Karpas-422 (cell line): Measurements from ENCODE around the gene ZDHHC11. TPM values are rescaled to one million over a fixed set of nuclear protein-coding genes. Genes with fewer than 3 reads are reported as not detected.
"Not testable (repeated sequence)": the region's sequence is repeated elsewhere in the genome, so short reads cannot be mapped to it uniquely, and the experiment has no call there.

ENCODE experiments used
- DNase-seq: peaks from one replicate; pipeline ENCODE4 v3.0.0-alpha.2; 2015
- H2AFZ ChIP-seq: fragments of 200-600 bp; sonication (generic); 2 replicates; pipeline ENCODE4 v1.6.1; 2014; ENCODE audit warnings: antibody characterized with exemption, low read length, mixed read lengths
- H3K27ac ChIP-seq: fragments of 200-600 bp; sonication (generic); 2 replicates; pipeline ENCODE4 v1.5.1; 2014; ENCODE audit warnings: mild to moderate bottlenecking, low read length, moderate library complexity
- H3K27me3 ChIP-seq: fragments of 200-600 bp; sonication (generic); 2 replicates; pipeline ENCODE4 v1.6.1; 2014; ENCODE audit warnings: low read length, mixed read lengths
- H3K36me3 ChIP-seq: fragments of 200-600 bp; sonication (generic); 2 replicates; pipeline ENCODE4 v1.6.1; 2014; ENCODE audit warnings: low read length, mixed read lengths; ENCODE audit not compliant: insufficient read depth
- H3K4me1 ChIP-seq: fragments of 200-600 bp; sonication (generic); 2 replicates; pipeline ENCODE4 v1.6.1; 2014; ENCODE audit warnings: mild to moderate bottlenecking, low read length, mixed read lengths
- H3K4me2 ChIP-seq: fragments of 200-600 bp; sonication (generic); 2 replicates; pipeline ENCODE4 v1.6.1; 2014; ENCODE audit warnings: low read length, low read depth, mild to moderate bottlenecking; ENCODE audit not compliant: poor library complexity, severe bottlenecking
- H3K4me3 ChIP-seq: fragments of 200-600 bp; sonication (generic); 2 replicates; pipeline ENCODE4 v1.5.1; 2014; ENCODE audit warnings: mild to moderate bottlenecking, antibody characterized with exemption, low read length, mixed read lengths
- H3K79me2 ChIP-seq: fragments of 200-600 bp; sonication (generic); 2 replicates; pipeline ENCODE4 v1.6.1; 2014; ENCODE audit warnings: mild to moderate bottlenecking, low read length, mixed read lengths
- H3K9ac ChIP-seq: fragments of 200-600 bp; sonication (generic); 2 replicates; pipeline ENCODE4 v1.6.0; 2014; ENCODE audit warnings: low read length
- H3K9me2 ChIP-seq: fragments of 200-600 bp; sonication (generic), shearing (Covaris generic); replicated peaks from 2 replicates; pipeline ENCODE4 v1.6.0; 2014; ENCODE audit warnings: mild to moderate bottlenecking, low read length, moderate library complexity; ENCODE audit not compliant: insufficient read depth
- H3K9me3 ChIP-seq: fragments of 300-700, 200-600 bp; sonication (generic); 2 replicates; pipeline ENCODE4 v1.6.1; 2014; ENCODE audit warnings: low read length, mixed read lengths
- H4K20me1 ChIP-seq: fragments of 200-600 bp; sonication (generic); 2 replicates; pipeline ENCODE4 v1.6.1; 2014; ENCODE audit warnings: mild to moderate bottlenecking, antibody characterized with exemption, low read length, low read depth; ENCODE audit not compliant: insufficient read depth
- total RNA-seq: library from RNA; depleted of rRNA; stranded (reverse); fragments of >200 nt; shearing (Covaris generic); gene quantifications from 2 replicates; pipeline ENCODE4 v1.2.3, GENCODE V29; 2014; ENCODE audit warnings: low replicate concordance

ZDHHC11 gene
- total RNA-seq, 1 experiment from 2014 or later, result 10.8 TPM

DNA sequence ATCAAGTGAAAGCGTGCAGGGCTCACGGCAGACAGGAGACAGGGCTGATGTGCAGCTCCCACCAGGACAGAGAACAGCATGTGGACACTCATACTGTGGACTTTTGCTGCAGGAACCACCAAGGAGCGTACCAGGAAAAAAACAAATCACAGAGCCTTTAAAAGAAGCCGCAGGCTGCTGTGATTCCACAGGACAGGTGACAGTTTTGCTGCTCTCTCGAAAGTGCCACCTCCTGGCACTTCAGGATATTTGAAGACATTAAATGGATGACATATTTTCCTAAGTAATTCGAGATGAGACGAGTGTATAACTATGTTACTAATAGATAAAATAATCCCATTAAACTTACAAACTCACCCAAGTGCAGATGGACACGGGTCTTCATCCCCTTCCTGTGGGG lies 29.3 kb downstream of the ZDHHC11 start:
- no peaks in the 10 kb centered on the region for H3K9me2 ChIP-seq
- no peak for DNase-seq
- no peak overlapping the region for H3K4me2 ChIP-seq
- no peaks in the 10 kb centered on the region for H3K79me2 ChIP-seq
- no peaks in the 10 kb centered on the region for H3K9me3 ChIP-seq
- H3K4me1 ChIP-seq, result no peaks in the 10 kb centered on the region
- H3K27ac ChIP-seq, result no peak overlapping the region
- H2AFZ ChIP-seq, result no peak overlapping the region
- H3K4me3 ChIP-seq, result no peak overlapping the region
- no peaks in the 10 kb centered on the region for H3K27me3 ChIP-seq
- H4K20me1 ChIP-seq, result no peaks in the 10 kb centered on the region
- no peak overlapping the region for H3K9ac ChIP-seq
- H3K36me3 ChIP-seq, result peaks cover 36% of the 10 kb centered on the region

DNA sequence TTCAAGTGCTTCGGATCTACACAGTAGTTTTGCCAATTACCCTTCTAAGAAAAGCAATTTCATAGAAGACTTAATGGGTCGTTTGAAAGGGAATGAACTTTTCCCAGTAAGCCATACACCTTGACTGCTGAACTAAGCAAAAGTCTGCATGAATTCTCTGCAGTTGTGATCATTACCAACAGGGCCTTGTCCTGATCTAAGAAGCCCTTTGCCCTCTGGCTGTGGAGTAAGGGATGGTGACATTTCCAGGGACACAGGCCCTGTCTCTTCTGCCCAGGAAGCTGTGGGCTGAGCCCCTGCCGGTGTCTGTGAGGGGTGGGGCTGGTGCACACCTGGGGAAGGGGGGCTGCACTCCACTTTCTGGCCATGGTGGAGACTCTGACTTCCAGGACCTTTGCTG lies 30.5 kb downstream of the ZDHHC11 start:
- Histone ChIP-seq H3K79me2 (no peaks in the 10 kb centered on the region), H3K4me2 (no peak overlapping the region), H2AFZ (no peak overlapping the region), H4K20me1 (no peaks in the 10 kb centered on the region), H3K27me3 (no peaks in the 10 kb centered on the region), H3K4me1 (no peaks in the 10 kb centered on the region), H3K27ac (no peak overlapping the region), H3K9ac (no peak overlapping the region), H3K9me3 (no peaks in the 10 kb centered on the region), H3K36me3 (peaks cover 48% of the 10 kb centered on the region), H3K4me3 (no peak overlapping the region), H3K9me2 (no peaks in the 10 kb centered on the region)
- no peak for DNase-seq

DNA sequence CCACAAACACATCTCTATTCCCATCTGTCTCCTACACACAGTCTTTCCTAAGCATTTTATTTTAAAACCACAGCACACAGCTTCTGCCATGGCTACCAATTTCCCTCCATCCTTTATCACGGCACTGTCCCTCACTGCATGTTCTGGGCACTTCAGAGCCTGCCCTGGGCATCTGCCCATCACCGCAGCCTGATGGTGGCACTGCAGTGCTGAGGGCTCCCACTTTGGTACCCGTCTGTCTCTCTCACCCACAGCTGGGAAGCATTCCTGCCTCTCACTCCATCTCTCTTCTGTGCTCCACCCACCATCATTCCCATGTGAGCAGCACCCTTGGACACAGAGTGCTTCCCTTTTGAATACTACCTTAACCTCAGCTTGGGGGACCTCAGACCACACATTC lies 31.7 kb downstream of the ZDHHC11 start:
- H3K36me3 ChIP-seq, result peaks cover 48% of the 10 kb centered on the region
- no peaks in the 10 kb centered on the region for H4K20me1 ChIP-seq
- no peaks in the 10 kb centered on the region for H3K4me1 ChIP-seq
- no peaks in the 10 kb centered on the region for H3K27me3 ChIP-seq
- H3K79me2 ChIP-seq, result no peaks in the 10 kb centered on the region
- no peak overlapping the region for H2AFZ ChIP-seq
- H3K9me2 ChIP-seq, result no peaks in the 10 kb centered on the region
- no peak overlapping the region for H3K4me3 ChIP-seq
- H3K27ac ChIP-seq, result no peak overlapping the region
- H3K4me2 ChIP-seq, result no peak overlapping the region
- H3K9me3 ChIP-seq, result no peaks in the 10 kb centered on the region
- no peak overlapping the region for H3K9ac ChIP-seq
- DNase-seq, result no peak

- H3K4me3 ChIP-seq, result no peak overlapping the region
- no peak overlapping the region for H3K9ac ChIP-seq
- no peaks in the 10 kb centered on the region for H4K20me1 ChIP-seq
- H3K27me3 ChIP-seq, result no peaks in the 10 kb centered on the region
- H3K36me3 ChIP-seq, result peaks cover 40% of the 10 kb centered on the region
- no peaks in the 10 kb centered on the region for H3K9me3 ChIP-seq
- H2AFZ ChIP-seq, result no peak overlapping the region
- no peak for DNase-seq
- H3K9me2 ChIP-seq, result no peaks in the 10 kb centered on the region
- no peak overlapping the region for H3K4me2 ChIP-seq
- no peak overlapping the region for H3K27ac ChIP-seq
- peaks cover 10% of the 10 kb centered on the region for H3K4me1 ChIP-seq
- H3K79me2 ChIP-seq, result no peaks in the 10 kb centered on the region
These were observed 34.6 kb downstream of the ZDHHC11 start for GRCh38 chr5:816176-816575.

- Histone ChIP-seq H4K20me1 (no peaks in the 10 kb centered on the region), H3K9ac (no peak overlapping the region), H3K4me3 (no peak overlapping the region), H3K79me2 (no peaks in the 10 kb centered on the region), H3K9me3 (no peaks in the 10 kb centered on the region), H3K9me2 (no peaks in the 10 kb centered on the region), H3K36me3 (peaks cover 40% of the 10 kb centered on the region), H3K27ac (no peak overlapping the region), H3K27me3 (no peaks in the 10 kb centered on the region), H2AFZ (no peak overlapping the region), H3K4me1 (peaks cover 10% of the 10 kb centered on the region), H3K4me2 (no peak overlapping the region)
- no peak for DNase-seq
These were observed 35.3 kb downstream of the ZDHHC11 start for GRCh38 chr5:815449-815848.

DNA sequence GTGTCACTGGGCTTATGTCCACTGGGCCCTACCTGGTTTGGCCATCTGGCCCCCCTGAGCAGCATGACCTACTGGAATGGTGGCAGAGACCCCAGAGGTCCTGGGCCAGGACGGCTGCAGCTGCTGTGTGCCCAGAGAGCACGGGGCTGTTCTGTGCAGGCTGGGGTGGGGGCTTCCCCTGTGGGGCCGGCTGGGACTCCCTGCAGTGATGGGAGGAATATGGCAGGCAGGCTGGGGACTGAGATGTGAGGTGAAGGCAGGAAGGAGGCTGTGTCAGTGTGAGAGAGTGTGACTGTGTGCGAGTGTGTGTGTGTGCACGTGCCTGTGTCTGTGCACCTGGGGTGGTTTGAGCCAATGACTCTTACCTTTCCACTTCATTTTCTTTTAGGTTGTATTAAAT lies 37.2 kb downstream of the ZDHHC11 start:
- not testable (repeated sequence) for H3K9me2 ChIP-seq, H3K9me3 ChIP-seq, H3K27me3 ChIP-seq, H2AFZ ChIP-seq, H4K20me1 ChIP-seq, H3K9ac ChIP-seq, H3K79me2 ChIP-seq, H3K4me3 ChIP-seq, H3K4me2 ChIP-seq, DNase-seq, H3K27ac ChIP-seq
- peaks cover 25% of the 10 kb centered on the region for H3K36me3 ChIP-seq
- H3K4me1 ChIP-seq, result peaks cover 10% of the 10 kb centered on the region

DNA sequence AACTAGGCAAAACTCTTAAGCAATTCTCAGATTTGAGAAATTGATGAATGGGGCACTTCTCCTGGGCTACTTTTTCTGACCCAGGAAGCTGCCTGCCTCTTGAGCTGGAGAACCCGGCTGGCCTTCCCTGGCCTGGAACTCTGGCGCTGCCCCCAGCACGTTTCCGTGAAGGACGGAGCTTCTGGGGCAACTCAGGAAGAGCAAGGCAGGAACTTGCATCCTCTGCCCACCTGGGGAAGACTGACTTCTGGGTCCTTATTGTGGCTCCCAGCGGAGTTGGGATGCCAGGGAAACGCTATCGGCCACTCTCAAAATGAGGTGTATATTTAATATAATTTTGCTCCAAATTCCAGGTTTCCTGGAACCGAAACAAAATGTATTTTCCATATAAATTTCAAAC lies 39.4 kb downstream of the ZDHHC11 start:
- H3K9me2 ChIP-seq, H3K27ac ChIP-seq, H3K9ac ChIP-seq, H3K4me2 ChIP-seq, H4K20me1 ChIP-seq, H3K79me2 ChIP-seq, H2AFZ ChIP-seq, H3K9me3 ChIP-seq, DNase-seq, H3K4me3 ChIP-seq, H3K27me3 ChIP-seq: not testable (repeated sequence)
- peaks cover 11% of the 10 kb centered on the region for H3K36me3 ChIP-seq
- H3K4me1 ChIP-seq, result peaks cover 10% of the 10 kb centered on the region

DNA sequence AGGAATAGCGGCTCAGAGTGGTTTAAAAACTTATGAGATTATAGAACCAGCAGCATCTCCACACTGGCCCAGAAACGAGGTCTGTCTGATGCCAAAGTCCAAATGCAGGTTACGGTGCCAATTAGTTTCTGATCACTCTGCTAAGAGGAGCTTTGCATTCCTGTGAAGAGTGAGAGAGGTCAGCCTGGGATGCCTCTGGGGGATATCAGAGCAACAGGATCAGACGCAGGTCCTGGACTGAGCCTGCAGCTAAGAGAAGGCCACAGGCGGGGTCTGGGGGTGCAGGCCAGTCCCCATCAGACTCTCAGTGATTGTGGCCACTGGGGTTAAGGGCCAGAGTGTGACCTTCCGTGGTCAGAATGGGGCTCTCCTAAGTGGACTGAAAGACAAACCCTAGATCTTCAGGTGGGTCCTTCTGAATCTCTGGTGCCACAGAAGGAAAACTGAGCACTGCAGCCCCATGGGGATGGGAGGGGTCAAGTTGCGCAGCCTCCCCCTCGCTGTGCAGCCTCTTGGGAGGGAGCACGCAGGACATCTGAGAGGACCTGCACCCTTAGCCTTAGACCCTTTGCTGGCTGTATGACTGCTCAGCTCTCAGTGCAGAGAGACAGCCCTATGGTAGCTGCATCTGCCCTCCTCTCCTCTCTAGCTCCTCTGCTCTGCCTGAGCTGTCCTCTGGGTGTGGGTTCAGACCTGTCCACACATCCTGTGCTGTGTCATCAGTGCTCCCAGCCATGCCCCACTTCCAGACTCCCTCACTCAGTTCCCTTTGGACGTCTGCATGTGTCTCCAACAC lies 42.9 kb downstream of the ZDHHC11 start:
- not testable (repeated sequence) for H3K27ac ChIP-seq, H3K79me2 ChIP-seq, DNase-seq, H4K20me1 ChIP-seq, H3K4me2 ChIP-seq, H3K9me2 ChIP-seq, H3K36me3 ChIP-seq, H3K4me3 ChIP-seq, H3K9ac ChIP-seq, H3K4me1 ChIP-seq, H3K9me3 ChIP-seq, H2AFZ ChIP-seq, H3K27me3 ChIP-seq
